Neural crest cell (in vitro differentiated cells): Measurements from ENCODE around the gene CEP250. TPM values are rescaled to one million over a fixed set of nuclear protein-coding genes. Genes with fewer than 3 reads are reported as not detected.

ENCODE experiments used
- DNase-seq: peaks from one replicate; pipeline ENCODE4 v3.0.0; 2021; ENCODE audit warnings: low read depth, mixed read lengths, low spot score
- H3K27ac Mint-ChIP-seq: one replicate; pipeline ENCODE4 v1.8.0; 2021; ENCODE audit warnings: mild to moderate bottlenecking, mixed read lengths; ENCODE audit not compliant: unreplicated experiment
- H3K27me3 Mint-ChIP-seq: 2 replicates; pipeline ENCODE4 v1.8.0; 2021; ENCODE audit warnings: low read depth, mild to moderate bottlenecking, mixed read lengths
- H3K36me3 Mint-ChIP-seq: 2 replicates; pipeline ENCODE4 v1.8.0; 2021; ENCODE audit warnings: low read depth, mild to moderate bottlenecking, mixed read lengths
- H3K4me1 Mint-ChIP-seq: 2 replicates; pipeline ENCODE4 v1.8.0; 2021; ENCODE audit warnings: mixed read lengths
- H3K4me3 Mint-ChIP-seq: one replicate; pipeline ENCODE4 v1.8.0; 2021; ENCODE audit warnings: mild to moderate bottlenecking, mixed read lengths
- H3K9me3 Mint-ChIP-seq: 2 replicates; pipeline ENCODE4 v1.8.0; 2021; ENCODE audit warnings: mixed read lengths
- total RNA-seq: library from RNA; stranded (reverse); gene quantifications from 2 replicates; pipeline ENCODE4 v1.2.1, GENCODE V29; 2021
- TF ChIP-seq, protein P1 (sequence below): fragments of 200-600 bp; sonication (generic); conservative IDR thresholded peaks from 2 replicates; pipeline ENCODE4 v1.5.0; 2021; ENCODE audit warnings: antibody characterized with exemption, mild to moderate bottlenecking

The CEP250 gene
- total RNA-seq, 1 donor from 2014 or later: 64.5 TPM

DNA sequence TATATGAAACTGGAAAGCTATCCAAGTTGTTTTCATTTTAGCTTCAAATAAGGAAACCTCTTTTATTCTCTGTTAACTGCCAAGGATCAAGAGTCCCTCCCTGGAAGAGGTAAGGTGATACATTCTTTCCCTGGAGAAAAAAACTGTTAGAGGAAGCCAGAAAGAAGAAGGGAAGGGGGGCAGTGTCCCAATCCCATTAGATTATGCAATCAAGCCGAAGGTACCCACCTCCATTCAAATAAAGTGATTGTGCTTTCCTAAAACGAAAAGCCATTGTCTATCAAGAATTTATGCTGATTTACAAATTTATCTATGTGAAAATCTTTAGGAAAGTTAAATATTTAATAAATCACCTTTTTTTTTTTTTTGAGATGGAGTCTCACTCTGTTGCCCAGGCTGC is 34.1 kb upstream of the CEP250 start:
- H3K36me3 Mint-ChIP-seq: no peaks in the 10 kb centered on the region

DNA sequence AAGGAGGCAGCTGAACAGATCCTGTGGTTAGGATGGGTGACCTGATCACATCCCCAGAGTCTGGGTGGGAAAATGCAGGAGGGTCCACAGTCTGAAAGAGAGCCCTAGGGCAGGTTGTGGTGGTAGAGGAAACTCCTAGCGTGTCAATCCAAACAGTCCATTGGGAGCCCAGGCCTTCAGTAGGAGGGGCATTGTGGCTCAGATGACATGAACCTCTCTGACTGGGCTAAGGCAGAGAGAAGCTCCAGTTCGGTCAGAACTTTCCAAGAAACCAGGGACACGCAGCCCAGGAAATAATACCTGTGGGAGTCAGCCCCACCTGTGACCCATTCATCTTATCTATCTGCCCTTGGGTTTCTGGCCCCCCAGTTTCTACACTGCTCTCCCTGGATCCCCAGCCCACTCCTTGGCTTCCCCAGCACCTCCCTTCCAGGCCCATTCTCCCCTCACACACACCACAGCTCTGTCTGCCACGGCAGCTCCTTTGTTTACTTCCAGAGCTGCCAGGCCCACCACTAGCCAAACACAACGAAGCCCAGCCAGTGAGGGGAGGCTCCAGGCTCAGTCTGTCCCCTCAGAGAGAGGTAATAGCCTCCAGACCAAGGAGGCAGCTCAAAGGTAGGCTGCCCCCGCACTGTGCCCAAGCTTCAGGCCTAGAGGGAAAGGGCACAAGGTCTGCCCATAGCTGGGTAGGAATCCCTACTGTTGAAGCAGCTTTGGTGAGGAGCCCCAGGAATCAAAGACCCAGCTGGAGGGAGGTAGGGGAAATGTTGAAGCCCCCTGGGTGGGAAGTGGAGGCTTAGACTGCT is 23.6 kb upstream of the CEP250 start:
- DNase-seq: no peak
- Mint-ChIP-seq H3K27me3 (no peaks in the 10 kb centered on the region), H3K27ac (peak overlapping the region; percentile 67), H3K9me3 (no peaks in the 10 kb centered on the region), H3K36me3 (no peaks in the 10 kb centered on the region), H3K4me1 (no peaks in the 10 kb centered on the region), H3K4me3 (no peak overlapping the region)
- TF ChIP-seq, protein P1, sequence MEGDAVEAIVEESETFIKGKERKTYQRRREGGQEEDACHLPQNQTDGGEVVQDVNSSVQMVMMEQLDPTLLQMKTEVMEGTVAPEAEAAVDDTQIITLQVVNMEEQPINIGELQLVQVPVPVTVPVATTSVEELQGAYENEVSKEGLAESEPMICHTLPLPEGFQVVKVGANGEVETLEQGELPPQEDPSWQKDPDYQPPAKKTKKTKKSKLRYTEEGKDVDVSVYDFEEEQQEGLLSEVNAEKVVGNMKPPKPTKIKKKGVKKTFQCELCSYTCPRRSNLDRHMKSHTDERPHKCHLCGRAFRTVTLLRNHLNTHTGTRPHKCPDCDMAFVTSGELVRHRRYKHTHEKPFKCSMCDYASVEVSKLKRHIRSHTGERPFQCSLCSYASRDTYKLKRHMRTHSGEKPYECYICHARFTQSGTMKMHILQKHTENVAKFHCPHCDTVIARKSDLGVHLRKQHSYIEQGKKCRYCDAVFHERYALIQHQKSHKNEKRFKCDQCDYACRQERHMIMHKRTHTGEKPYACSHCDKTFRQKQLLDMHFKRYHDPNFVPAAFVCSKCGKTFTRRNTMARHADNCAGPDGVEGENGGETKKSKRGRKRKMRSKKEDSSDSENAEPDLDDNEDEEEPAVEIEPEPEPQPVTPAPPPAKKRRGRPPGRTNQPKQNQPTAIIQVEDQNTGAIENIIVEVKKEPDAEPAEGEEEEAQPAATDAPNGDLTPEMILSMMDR: no peak

More for the DNA sequence above, 34.1 kb upstream of the CEP250 start:
- Mint-ChIP-seq H3K27ac (no peak overlapping the region), H3K4me3 (no peak overlapping the region), H3K4me1 (no peaks in the 10 kb centered on the region), H3K27me3 (peaks cover 47% of the 10 kb centered on the region), H3K9me3 (no peaks in the 10 kb centered on the region)
- DNase-seq: no peak
- TF ChIP-seq, protein P1: no peak

DNA sequence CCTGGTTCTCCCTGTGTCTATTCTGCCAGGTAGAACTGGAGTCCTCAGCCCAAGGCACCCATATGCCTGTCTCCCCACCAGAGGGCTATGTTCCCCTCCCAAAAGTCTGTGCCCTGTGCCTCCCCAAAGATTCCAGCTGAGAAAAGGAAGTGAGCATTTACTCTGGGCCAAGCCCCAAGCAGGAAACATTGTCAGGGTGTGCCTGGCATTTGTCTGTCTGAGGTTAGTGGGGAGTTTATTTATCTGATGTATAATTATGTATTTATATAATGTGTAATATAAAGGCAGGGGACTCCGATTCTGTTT is 23.0 kb upstream of the CEP250 start:
- TF ChIP-seq, protein P1: no peak
- no peak overlapping the region for H3K27ac Mint-ChIP-seq
- no peaks in the 10 kb centered on the region for H3K9me3 Mint-ChIP-seq
- no peak for DNase-seq
- no peak overlapping the region for H3K4me3 Mint-ChIP-seq
- no peaks in the 10 kb centered on the region for H3K36me3 Mint-ChIP-seq
- no peaks in the 10 kb centered on the region for H3K4me1 Mint-ChIP-seq
- H3K27me3 Mint-ChIP-seq: no peaks in the 10 kb centered on the region

DNA sequence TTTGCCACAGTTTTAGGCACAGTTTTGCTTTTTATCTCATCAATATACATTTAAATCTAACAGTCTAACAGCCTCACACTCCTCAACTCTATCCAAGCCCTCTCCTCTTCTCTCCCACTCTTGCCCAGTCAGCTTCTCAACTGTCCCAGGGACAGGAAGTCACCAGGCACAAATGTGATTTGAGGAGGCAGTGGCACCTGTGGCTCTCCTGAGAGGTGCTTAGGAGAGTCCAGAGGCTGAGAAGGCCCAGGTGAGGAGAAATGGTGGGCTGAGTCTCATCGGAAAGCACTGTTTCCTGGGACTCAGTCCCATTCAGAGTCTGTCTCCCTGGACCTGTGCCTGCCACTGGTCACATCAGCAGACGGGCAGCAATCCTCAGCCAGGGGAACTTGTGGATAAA is 22.1 kb upstream of the CEP250 start:
- TF ChIP-seq, protein P1: no peak
- DNase-seq: no peak

DNA sequence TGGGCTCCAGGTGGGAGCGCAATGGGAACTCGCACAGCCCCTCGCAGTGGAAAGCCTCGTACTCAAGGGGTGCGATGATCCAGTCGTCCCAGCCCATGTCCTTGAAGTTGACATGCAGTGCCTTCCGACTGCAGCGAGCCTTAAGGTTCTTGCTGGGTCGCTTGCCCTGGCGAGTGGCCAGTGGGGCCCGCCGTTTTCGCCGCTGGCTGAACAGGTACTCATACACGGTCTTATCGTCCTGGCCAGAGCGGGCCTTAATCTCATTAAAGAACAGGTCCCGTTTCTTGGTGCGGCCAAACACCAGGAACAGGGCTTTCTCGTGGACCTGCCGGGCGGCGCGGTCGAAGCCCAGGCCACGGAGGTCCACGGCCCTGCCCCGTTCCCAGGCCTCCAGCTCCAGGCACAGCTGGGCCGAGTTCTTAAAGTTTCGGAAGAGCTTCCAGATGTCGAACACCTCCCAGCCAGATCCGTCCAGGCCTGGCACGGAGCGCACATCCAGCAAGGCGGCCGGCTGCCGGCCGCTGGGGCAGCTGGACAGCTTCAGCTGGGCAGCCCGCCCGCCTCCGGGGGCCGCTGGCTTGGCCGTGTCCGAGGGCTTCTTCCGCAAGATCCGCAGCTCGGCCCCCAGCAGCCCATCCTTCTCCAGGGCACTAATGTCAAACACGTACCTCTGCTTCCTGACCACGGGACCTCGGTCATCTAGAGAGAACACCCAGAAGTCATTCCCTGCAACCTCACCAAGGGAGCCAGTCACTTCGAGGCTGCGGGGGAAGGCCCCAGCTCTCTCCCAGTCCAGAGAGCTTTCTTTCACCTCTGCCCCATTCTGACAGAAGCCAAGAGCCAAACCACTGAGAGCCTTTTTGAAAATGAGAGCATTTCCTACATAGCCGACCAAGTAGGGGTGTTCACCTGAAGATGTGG is 21.1 kb upstream of the CEP250 start:
- Mint-ChIP-seq H3K27ac (no peak overlapping the region), H3K9me3 (no peaks in the 10 kb centered on the region), H3K4me1 (peaks cover 5% of the 10 kb centered on the region), H3K4me3 (no peak overlapping the region), H3K27me3 (no peaks in the 10 kb centered on the region), H3K36me3 (no peaks in the 10 kb centered on the region)
- TF ChIP-seq, protein P1: no peak
- no peak for DNase-seq

More for the DNA sequence above, 22.1 kb upstream of the CEP250 start:
- H3K27ac Mint-ChIP-seq: no peak overlapping the region
- H3K4me3 Mint-ChIP-seq: no peak overlapping the region
- no peaks in the 10 kb centered on the region for H3K27me3 Mint-ChIP-seq
- no peaks in the 10 kb centered on the region for H3K9me3 Mint-ChIP-seq
- H3K36me3 Mint-ChIP-seq: no peaks in the 10 kb centered on the region
- H3K4me1 Mint-ChIP-seq: no peaks in the 10 kb centered on the region
